GM12872 (cell line): Measurements from ENCODE around the gene ASB15.

Experiments used
- CTCF ChIP-seq: IDR thresholded peaks from 3 replicates; pipeline ENCODE4 v1.5.1; 2011; ENCODE audit warnings: low read depth, mild to moderate bottlenecking, low read length, moderate library complexity; ENCODE audit not compliant: insufficient read depth

ASB15 gene

DNA sequence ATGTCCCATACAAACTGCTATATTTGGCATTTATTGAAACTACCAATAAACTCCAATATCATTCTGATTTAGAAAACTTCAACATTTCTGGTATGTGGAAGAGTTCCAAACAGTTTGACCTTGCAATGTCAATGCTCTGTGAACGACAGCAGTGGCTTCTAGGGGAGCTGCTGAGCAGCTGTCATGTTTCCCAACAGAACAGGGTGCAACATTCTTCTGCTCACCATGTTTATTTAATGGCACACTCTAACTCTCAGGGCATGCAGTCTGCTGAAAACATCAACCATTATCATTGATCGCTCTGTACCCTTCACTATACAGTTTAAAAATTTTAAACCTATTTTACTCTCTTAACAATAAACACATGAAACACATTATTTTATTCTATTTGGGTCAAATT is 79.9 kb downstream of the ASB15 start:
- TF ChIP-seq CTCF: no peak

GRCh38 chr7:123682690-123683089 is 81.1 kb downstream of the ASB15 start:
- peak; percentile 35; the same call in 2 of the 3 replicates for TF ChIP-seq CTCF

- TF ChIP-seq CTCF: no peak
These were observed 85.5 kb downstream of the ASB15 start for GRCh38 chr7:123687161-123687560.

- no peak for TF ChIP-seq CTCF
These were observed 86.1 kb downstream of the ASB15 start for GRCh38 chr7:123687727-123688126.
